Measurements from ENCODE around the gene TAF4. TPM values are rescaled to one million over a fixed set of nuclear protein-coding genes. Genes with fewer than 3 reads are reported as not detected.

Gene TAF4
- total and polyA plus RNA-seq, 2 of the 13 experiments (the other 11 are each of a cell fraction or from before 2014, with no cell fraction given): 5.9 to 12.0 TPM

DNA sequence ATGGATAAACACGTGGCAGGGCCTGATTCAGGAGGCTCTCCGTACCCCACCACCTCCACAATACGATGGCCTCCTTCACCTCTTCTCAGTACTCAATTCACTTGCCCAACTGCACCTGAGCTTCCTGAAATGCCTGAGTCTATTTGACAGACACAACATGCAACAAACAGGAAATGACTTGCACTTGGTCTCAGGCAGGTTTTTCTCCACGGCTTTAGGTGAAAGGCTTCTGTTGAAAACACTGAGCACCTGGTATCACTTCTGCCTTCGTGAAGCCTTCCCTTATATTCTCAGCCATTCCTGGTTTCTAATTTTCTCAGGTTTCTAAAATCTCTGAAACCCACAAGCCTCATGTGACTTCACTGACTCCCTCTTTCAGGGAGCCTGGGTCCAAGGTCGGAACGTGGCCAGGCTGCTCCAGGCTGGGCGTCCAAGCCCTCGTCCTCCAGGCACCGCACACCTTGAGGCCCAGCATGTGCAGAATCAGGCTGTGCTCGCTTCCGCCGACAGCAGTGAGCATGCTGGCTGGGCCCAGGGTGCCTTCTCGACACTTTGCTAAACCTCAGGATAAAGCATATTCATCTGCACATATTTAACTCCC, 34.7 kb downstream of the TAF4 start (continued):
- TF ChIP-seq, protein P1, sequence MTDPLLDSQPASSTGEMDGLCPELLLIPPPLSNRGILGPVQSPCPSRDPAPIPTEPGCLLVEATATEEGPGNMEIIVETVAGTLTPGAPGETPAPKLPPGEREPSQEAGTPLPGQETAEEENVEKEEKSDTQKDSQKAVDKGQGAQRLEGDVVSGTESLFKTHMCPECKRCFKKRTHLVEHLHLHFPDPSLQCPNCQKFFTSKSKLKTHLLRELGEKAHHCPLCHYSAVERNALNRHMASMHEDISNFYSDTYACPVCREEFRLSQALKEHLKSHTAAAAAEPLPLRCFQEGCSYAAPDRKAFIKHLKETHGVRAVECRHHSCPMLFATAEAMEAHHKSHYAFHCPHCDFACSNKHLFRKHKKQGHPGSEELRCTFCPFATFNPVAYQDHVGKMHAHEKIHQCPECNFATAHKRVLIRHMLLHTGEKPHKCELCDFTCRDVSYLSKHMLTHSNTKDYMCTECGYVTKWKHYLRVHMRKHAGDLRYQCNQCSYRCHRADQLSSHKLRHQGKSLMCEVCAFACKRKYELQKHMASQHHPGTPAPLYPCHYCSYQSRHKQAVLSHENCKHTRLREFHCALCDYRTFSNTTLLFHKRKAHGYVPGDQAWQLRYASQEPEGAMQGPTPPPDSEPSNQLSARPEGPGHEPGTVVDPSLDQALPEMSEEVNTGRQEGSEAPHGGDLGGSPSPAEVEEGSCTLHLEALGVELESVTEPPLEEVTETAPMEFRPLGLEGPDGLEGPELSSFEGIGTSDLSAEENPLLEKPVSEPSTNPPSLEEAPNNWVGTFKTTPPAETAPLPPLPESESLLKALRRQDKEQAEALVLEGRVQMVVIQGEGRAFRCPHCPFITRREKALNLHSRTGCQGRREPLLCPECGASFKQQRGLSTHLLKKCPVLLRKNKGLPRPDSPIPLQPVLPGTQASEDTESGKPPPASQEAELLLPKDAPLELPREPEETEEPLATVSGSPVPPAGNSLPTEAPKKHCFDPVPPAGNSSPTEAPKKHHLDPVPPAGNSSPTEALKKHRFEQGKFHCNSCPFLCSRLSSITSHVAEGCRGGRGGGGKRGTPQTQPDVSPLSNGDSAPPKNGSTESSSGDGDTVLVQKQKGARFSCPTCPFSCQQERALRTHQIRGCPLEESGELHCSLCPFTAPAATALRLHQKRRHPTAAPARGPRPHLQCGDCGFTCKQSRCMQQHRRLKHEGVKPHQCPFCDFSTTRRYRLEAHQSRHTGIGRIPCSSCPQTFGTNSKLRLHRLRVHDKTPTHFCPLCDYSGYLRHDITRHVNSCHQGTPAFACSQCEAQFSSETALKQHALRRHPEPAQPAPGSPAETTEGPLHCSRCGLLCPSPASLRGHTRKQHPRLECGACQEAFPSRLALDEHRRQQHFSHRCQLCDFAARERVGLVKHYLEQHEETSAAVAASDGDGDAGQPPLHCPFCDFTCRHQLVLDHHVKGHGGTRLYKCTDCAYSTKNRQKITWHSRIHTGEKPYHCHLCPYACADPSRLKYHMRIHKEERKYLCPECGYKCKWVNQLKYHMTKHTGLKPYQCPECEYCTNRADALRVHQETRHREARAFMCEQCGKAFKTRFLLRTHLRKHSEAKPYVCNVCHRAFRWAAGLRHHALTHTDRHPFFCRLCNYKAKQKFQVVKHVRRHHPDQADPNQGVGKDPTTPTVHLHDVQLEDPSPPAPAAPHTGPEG (CRISPR knock-in tag; IDR thresholded peaks at IDR 0.05): peak; percentile 36; the same call in 1 of the 2 replicates
- TF ChIP-seq DR1 (CRISPR knock-in tag; IDR thresholded peaks at IDR 0.05): no peak
- peak; percentile 66; the same call in 1 of the 2 replicates for TF ChIP-seq ZNF292 (CRISPR knock-in tag; IDR thresholded peaks at IDR 0.05; ENCODE audit: borderline replicate concordance, low read depth)
- TF ChIP-seq, protein P2, sequence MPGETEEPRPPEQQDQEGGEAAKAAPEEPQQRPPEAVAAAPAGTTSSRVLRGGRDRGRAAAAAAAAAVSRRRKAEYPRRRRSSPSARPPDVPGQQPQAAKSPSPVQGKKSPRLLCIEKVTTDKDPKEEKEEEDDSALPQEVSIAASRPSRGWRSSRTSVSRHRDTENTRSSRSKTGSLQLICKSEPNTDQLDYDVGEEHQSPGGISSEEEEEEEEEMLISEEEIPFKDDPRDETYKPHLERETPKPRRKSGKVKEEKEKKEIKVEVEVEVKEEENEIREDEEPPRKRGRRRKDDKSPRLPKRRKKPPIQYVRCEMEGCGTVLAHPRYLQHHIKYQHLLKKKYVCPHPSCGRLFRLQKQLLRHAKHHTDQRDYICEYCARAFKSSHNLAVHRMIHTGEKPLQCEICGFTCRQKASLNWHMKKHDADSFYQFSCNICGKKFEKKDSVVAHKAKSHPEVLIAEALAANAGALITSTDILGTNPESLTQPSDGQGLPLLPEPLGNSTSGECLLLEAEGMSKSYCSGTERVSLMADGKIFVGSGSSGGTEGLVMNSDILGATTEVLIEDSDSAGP (CRISPR knock-in tag; IDR thresholded peaks at IDR 0.05; ENCODE audit: borderline replicate concordance): no peak; the same call in none of the 2 replicates
- no peak for TF ChIP-seq ZNF713 (CRISPR knock-in tag; IDR thresholded peaks at IDR 0.05)
- no peak for TF ChIP-seq SCMH1 (CRISPR knock-in tag; IDR thresholded peaks at IDR 0.05; ENCODE audit: borderline replicate concordance)
- no peak for TF ChIP-seq SNAPC2 (CRISPR knock-in tag; IDR thresholded peaks at IDR 0.05)
- TF ChIP-seq FUBP1 (CRISPR knock-in tag; IDR thresholded peaks at IDR 0.05; ENCODE audit: borderline replicate concordance): no peak
- TF ChIP-seq ZBTB21 (CRISPR knock-in tag; IDR thresholded peaks at IDR 0.05): no peak
- TF ChIP-seq, protein P3, sequence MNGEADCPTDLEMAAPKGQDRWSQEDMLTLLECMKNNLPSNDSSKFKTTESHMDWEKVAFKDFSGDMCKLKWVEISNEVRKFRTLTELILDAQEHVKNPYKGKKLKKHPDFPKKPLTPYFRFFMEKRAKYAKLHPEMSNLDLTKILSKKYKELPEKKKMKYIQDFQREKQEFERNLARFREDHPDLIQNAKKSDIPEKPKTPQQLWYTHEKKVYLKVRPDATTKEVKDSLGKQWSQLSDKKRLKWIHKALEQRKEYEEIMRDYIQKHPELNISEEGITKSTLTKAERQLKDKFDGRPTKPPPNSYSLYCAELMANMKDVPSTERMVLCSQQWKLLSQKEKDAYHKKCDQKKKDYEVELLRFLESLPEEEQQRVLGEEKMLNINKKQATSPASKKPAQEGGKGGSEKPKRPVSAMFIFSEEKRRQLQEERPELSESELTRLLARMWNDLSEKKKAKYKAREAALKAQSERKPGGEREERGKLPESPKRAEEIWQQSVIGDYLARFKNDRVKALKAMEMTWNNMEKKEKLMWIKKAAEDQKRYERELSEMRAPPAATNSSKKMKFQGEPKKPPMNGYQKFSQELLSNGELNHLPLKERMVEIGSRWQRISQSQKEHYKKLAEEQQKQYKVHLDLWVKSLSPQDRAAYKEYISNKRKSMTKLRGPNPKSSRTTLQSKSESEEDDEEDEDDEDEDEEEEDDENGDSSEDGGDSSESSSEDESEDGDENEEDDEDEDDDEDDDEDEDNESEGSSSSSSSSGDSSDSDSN (CRISPR knock-in tag; IDR thresholded peaks at IDR 0.05): peak; percentile 42; the same call in 1 of the 2 replicates
- TF ChIP-seq SOX6 (IDR thresholded peaks at IDR 0.05): no peak
- TF ChIP-seq SOX6 (CRISPR knock-in tag; IDR thresholded peaks at IDR 0.05): 0 out of 2 replicates have a peak, but pooled peaks have one; percentile 11
- no peak for TF ChIP-seq ZSCAN9 (CRISPR knock-in tag; IDR thresholded peaks at IDR 0.05; ENCODE audit: borderline replicate concordance)
- peak; percentile 47; the same call in 1 of the 2 replicates for TF ChIP-seq BCL6 (CRISPR knock-in tag; IDR thresholded peaks at IDR 0.05)
- TF ChIP-seq GMEB2 (CRISPR knock-in tag; IDR thresholded peaks at IDR 0.05; ENCODE audit: low read depth): no peak
- no peak for TF ChIP-seq CBX1 (IDR thresholded peaks at IDR 0.05; ENCODE audit: low read depth)

Measured in HepG2 (cell line).